IMR-90 (cell line): Measurements from ENCODE around the gene CERS1. TPM values are rescaled to one million over a fixed set of nuclear protein-coding genes. Genes with fewer than 3 reads are reported as not detected.

Source experiments
- ATAC-seq: fragments of 200-7000 bp; cut with Tn5 transposase; 2 replicates; pipeline ENCODE4 v1.9.1; 2020; ENCODE audit warnings: low read depth, mild to moderate bottlenecking, moderate library complexity
- BruUV-seq: library from RNA; stranded (reverse); fragments of 400-500 nt; replicated peaks from 2 replicates; lab custom pipeline; 2021; lab: Mats Ljungman, UMichigan
- CTCF ChIA-PET: fragments of 300-600 bp; formaldehyde crosslinking; extraction: SDS; loops from one replicate; lab custom pipeline; 2021; ENCODE audit warnings: antibody characterized with exemption; lab: Yijun Ruan, JAX
- POLR2A ChIA-PET: fragments of 300-600 bp; sonication (Branson Sonifier 250); formaldehyde crosslinking; loops from one replicate; lab custom pipeline; 2022; ENCODE audit warnings: antibody characterized with exemption; ENCODE audit not compliant: unreplicated experiment; lab: Charles Lee
- DNase-seq: peaks from one replicate; pipeline ENCODE4 v3.0.0; 2013
- H2AFZ ChIP-seq: replicated peaks from 2 replicates; pipeline ENCODE3; 2013; ENCODE audit warnings: low read length, mild to moderate bottlenecking; ENCODE audit not compliant: poor library complexity
- H2AK5ac ChIP-seq: 2 replicates; pipeline ENCODE4 v1.6.1; 2013; ENCODE audit warnings: low read depth, low read length, inconsistent platforms
- H2AK9ac ChIP-seq: replicated peaks from 2 replicates; pipeline ENCODE3; 2013; ENCODE audit warnings: mild to moderate bottlenecking, low read depth, low read length, moderate library complexity; ENCODE audit not compliant: poor library complexity
- H2BK120ac ChIP-seq: 2 replicates; pipeline ENCODE4 v1.6.1; 2013; ENCODE audit warnings: low read depth, low read length, inconsistent platforms
- H2BK15ac ChIP-seq: 3 replicates; pipeline ENCODE4 v1.6.1; 2013; ENCODE audit warnings: low read depth, low read length, inconsistent platforms
- H2BK20ac ChIP-seq: 2 replicates; pipeline ENCODE4 v1.6.1; 2013; ENCODE audit warnings: low read depth, mild to moderate bottlenecking, inconsistent platforms, low read length, moderate library complexity
- H2BK5ac ChIP-seq: 2 replicates; pipeline ENCODE4 v1.6.1; 2013; ENCODE audit warnings: mild to moderate bottlenecking, low read depth, low read length, inconsistent platforms; ENCODE audit not compliant: poor library complexity, severe bottlenecking
- H3K14ac ChIP-seq: replicated peaks from 2 replicates; pipeline ENCODE4 v1.6.1; 2013; ENCODE audit warnings: low read depth, low read length, inconsistent platforms
- H3K18ac ChIP-seq: 2 replicates; pipeline ENCODE4 v1.6.1; 2013; ENCODE audit warnings: low read depth, low read length, control low read depth
- H3K23ac ChIP-seq: 2 replicates; pipeline ENCODE4 v1.6.1; 2013; ENCODE audit warnings: low read depth, low read length, inconsistent platforms
- H3K27ac ChIP-seq: 2 replicates; pipeline ENCODE4 v1.5.1; 2013; ENCODE audit warnings: mild to moderate bottlenecking, control low read depth, low read length; ENCODE audit not compliant: insufficient read depth
- H3K27me3 ChIP-seq: 2 replicates; pipeline ENCODE4 v1.6.1; 2013; ENCODE audit warnings: low read length; ENCODE audit not compliant: control insufficient read depth, insufficient read depth
- H3K36me3 ChIP-seq: 2 replicates; pipeline ENCODE4 v1.6.1; 2013; ENCODE audit warnings: low read length, mixed read lengths; ENCODE audit not compliant: control insufficient read depth, insufficient read depth
- H3K4ac ChIP-seq: 2 replicates; pipeline ENCODE4 v1.6.1; 2013; ENCODE audit warnings: low read depth, low read length, inconsistent platforms
- H3K4me1 ChIP-seq: 2 replicates; pipeline ENCODE4 v1.6.1; 2013; ENCODE audit warnings: low read length, mixed read lengths; ENCODE audit not compliant: control insufficient read depth, insufficient read depth
- H3K4me2 ChIP-seq: 2 replicates; pipeline ENCODE4 v1.6.1; 2013; ENCODE audit warnings: low read depth, mild to moderate bottlenecking, control low read depth, low read length, moderate library complexity
- H3K4me3 ChIP-seq: 2 replicates; pipeline ENCODE4 v1.5.1; 2013; ENCODE audit warnings: low read depth, mild to moderate bottlenecking, control low read depth, low read length, moderate library complexity; ENCODE audit not compliant: insufficient read depth
- H3K56ac ChIP-seq: 2 replicates; pipeline ENCODE4 v1.6.1; 2013; ENCODE audit warnings: low read length, inconsistent platforms; ENCODE audit not compliant: insufficient read depth; ENCODE audit errors: extremely low read depth
- H3K79me1 ChIP-seq, 2 experiments: 2 replicates each; pipeline ENCODE4 v1.6.1; 2013; ENCODE audit warnings: low read length in 2 of 2, inconsistent platforms in 1 of 2, low read depth in 1 of 2
- H3K9ac ChIP-seq: 2 replicates; pipeline ENCODE4 v1.6.1; 2013; ENCODE audit warnings: low read depth, low read length, control low read depth
- H3K9me1 ChIP-seq: 2 replicates; pipeline ENCODE4 v1.6.1; 2013; ENCODE audit warnings: low read length, inconsistent platforms; ENCODE audit not compliant: insufficient read depth
- H3K9me3 ChIP-seq: 2 replicates; pipeline ENCODE4 v1.6.1; 2013; ENCODE audit warnings: low read length; ENCODE audit not compliant: control insufficient read depth, insufficient read depth
- H4K20me1 ChIP-seq: 2 replicates; pipeline ENCODE4 v1.6.1; 2013; ENCODE audit warnings: low read length, inconsistent platforms; ENCODE audit not compliant: insufficient read depth
- H4K5ac ChIP-seq: 2 replicates; pipeline ENCODE4 v1.6.1; 2013; ENCODE audit warnings: mild to moderate bottlenecking, low read depth, low read length, control low read depth
- H4K8ac ChIP-seq, 2 experiments: 2 replicates each; pipeline ENCODE4 v1.6.1; 2013; ENCODE audit warnings: low read depth in 2 of 2, low read length in 2 of 2, control low read depth in 1 of 2, inconsistent platforms in 1 of 2
- H4K91ac ChIP-seq: 2 replicates; pipeline ENCODE4 v1.6.1; 2013; ENCODE audit warnings: low read depth, low read length, inconsistent platforms; ENCODE audit not compliant: insufficient read depth
- BHLHE40 ChIP-seq: fragments of 150-350 bp; IDR thresholded peaks from 2 replicates; pipeline ENCODE4 v1.6.1; 2016; ENCODE audit warnings: mild to moderate bottlenecking, low read depth, low read length
- CEBPB ChIP-seq: IDR thresholded peaks from 2 replicates; pipeline ENCODE4 v1.6.1; 2012; ENCODE audit warnings: low read depth, low read length, improper control_type of control experiment
- CHD1 ChIP-seq: IDR thresholded peaks from 2 replicates; pipeline ENCODE4 v1.6.1; 2012; ENCODE audit warnings: low read depth, low read length, improper control_type of control experiment
- FOS ChIP-seq: fragments of 150-350 bp; IDR thresholded peaks from 2 replicates; pipeline ENCODE4 v1.6.1; 2016; ENCODE audit warnings: low read depth, low read length
- MAFK ChIP-seq: IDR thresholded peaks from 2 replicates; pipeline ENCODE4 v1.6.1; 2012; ENCODE audit warnings: low read depth, low read length, improper control_type of control experiment
- MAZ ChIP-seq: IDR thresholded peaks from 2 replicates; pipeline ENCODE4 v1.6.1; 2012; ENCODE audit warnings: low read depth, mild to moderate bottlenecking, low read length, improper control_type of control experiment, moderate library complexity, borderline replicate concordance
- MXI1 ChIP-seq: IDR thresholded peaks from 2 replicates; pipeline ENCODE4 v1.6.1; 2012; ENCODE audit warnings: low read depth, mild to moderate bottlenecking, low read length, moderate library complexity, borderline replicate concordance
- NFE2L2 ChIP-seq: fragments of 150-350 bp; IDR thresholded peaks from 2 replicates; pipeline ENCODE4 v1.6.1; 2016; ENCODE audit warnings: low read depth, mild to moderate bottlenecking, low read length
- POLR2A ChIP-seq: IDR thresholded peaks from 2 replicates; pipeline ENCODE4 v1.6.1; 2012; ENCODE audit warnings: mild to moderate bottlenecking, low read depth, low read length
- RAD21 ChIP-seq: IDR thresholded peaks from 2 replicates; pipeline ENCODE4 v1.6.1; 2012; ENCODE audit warnings: low read length, improper control_type of control experiment
- RCOR1 ChIP-seq: IDR thresholded peaks from 2 replicates; pipeline ENCODE4 v1.6.1; 2012; ENCODE audit warnings: mild to moderate bottlenecking, low read length, improper control_type of control experiment; ENCODE audit not compliant: insufficient replicate concordance
- RFX5 ChIP-seq: IDR thresholded peaks from 2 replicates; pipeline ENCODE4 v1.8.0; 2012; ENCODE audit warnings: low read depth, mild to moderate bottlenecking, low read length, moderate library complexity
- SMC3 ChIP-seq: fragments of 150-350 bp; IDR thresholded peaks from 2 replicates; pipeline ENCODE4 v1.6.1; 2016; ENCODE audit warnings: low read depth, mild to moderate bottlenecking, antibody characterized with exemption, low read length, moderate library complexity
- WGBS, 2 experiments: methylation state at CpG; one replicate each; pipeline versions ENCODE4 v1.1.5 to v1.1.7; 2013; ENCODE audit warnings: missing lambda C conversion rate in 2 of 2; ENCODE audit not compliant: insufficient read length in 1 of 2; ENCODE audit errors: extremely low coverage in 2 of 2; 5-methylcytosine and 5-hydroxymethylcytosine counted together
- dilution Hi-C: fragments of 300-500 bp; cut with HindIII; formaldehyde crosslinking; loops from one replicate; pipeline ENCODE4 v1.14.3; 2018; ENCODE audit warnings: low sequenced_read_pairs; ENCODE audit not compliant: unreplicated experiment
- in situ Hi-C: fragments of 300-500 bp; cut with MboI; formaldehyde crosslinking; loops from 3 replicates; pipeline ENCODE4 v1.14.3; 2019; ENCODE audit warnings: low sequenced_read_pairs, inconsistent platforms, mixed read lengths
- intact Hi-C: fragments of 100-400 bp; cut with micrococcal nuclease; formaldehyde crosslinking; loops from 2 replicates; pipeline ENCODE4 v1.10.0; 2022
- polyA plus RNA-seq, 3 experiments: library from polyadenylated mRNA; depleted of rRNA; stranded (reverse); fragments of >200 nt; gene quantifications; 2 replicates each; pipeline ENCODE4 v1.2.3, GENCODE V29; 2012; ENCODE audit warnings: low replicate concordance in 1 of 3
- total RNA-seq: library from RNA; depleted of rRNA; stranded (reverse); fragments of >200 nt; gene quantifications from 2 replicates; pipeline ENCODE4 v1.2.3, GENCODE V29; 2012
- TF ChIP-seq, protein P1 (sequence below): fragments of 150-350 bp; IDR thresholded peaks from 2 replicates; pipeline ENCODE4 v1.6.1; 2016; ENCODE audit warnings: low read depth, mild to moderate bottlenecking, low read length, moderate library complexity, borderline replicate concordance
- TF ChIP-seq, protein P2 (sequence below): fragments of 150-350 bp; IDR thresholded peaks from 2 replicates; pipeline ENCODE4 v1.6.1; 2017; ENCODE audit warnings: mild to moderate bottlenecking, antibody characterized with exemption, low read length, low read depth
- TF ChIP-seq, protein P3 (sequence below): conservative IDR thresholded peaks from 2 replicates; pipeline ENCODE4 v1.5.1; 2012; ENCODE audit warnings: mild to moderate bottlenecking, low read depth, low read length, improper control_type of control experiment

The CERS1 gene
- total and polyA plus RNA-seq, 2 of the 4 experiments (the other 2 are of a cell fraction): 0.90 to 4.3 TPM

DNA sequence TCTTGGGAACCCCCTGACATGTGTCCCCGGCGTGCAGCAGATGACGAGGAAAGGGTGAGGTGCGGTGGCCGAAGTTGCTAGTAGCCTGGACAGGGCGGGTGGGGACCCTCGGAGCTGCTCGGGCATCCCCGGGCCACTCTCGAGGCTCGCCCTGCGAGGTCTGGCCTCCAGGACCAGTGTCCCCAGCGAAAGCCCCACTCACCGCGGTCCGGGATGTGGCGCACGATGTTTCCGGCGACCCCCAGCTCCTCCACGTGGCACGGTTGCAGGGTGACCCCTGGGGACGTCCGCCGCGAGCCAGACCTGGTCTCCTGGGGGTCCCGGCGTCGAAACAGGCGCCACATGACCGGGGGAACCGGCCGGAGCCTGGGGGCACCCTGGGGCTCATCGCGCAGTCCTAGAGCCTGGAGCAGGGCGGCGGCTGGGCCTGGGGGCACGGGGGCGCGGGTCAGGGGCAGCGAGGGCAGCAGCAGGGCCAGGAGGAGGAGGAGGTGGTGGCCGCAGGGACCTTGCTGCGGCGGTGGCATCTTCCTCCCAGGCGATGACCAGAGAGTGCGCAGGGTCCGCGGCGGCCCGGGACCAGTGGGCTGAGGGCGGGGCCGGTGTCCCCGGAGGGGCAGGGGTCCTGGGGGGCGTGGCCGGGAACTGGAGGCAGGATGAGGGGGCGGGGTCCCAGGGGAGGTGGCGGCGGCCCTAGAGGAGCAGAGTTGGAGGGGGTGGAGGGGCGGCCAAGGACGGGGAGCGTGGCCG lies 26.0 kb downstream of the CERS1 start:
- H4K91ac ChIP-seq: no peak overlapping the region
- no peaks in the 10 kb centered on the region for H3K4me1 ChIP-seq
- H2BK20ac ChIP-seq: no peak overlapping the region
- H4K20me1 ChIP-seq: peaks cover 8% of the 10 kb centered on the region
- intact Hi-C loops: no loop called here
- TF ChIP-seq BHLHE40 (no peak), SMC3 (no peak), CEBPB (no peak), FOS (no peak), MAFK (no peak), RCOR1 (no peak), MXI1 (no peak), NFE2L2 (no peak), RAD21 (no peak), RFX5 (no peak), MAZ (no peak), POLR2A (no peak), CHD1 (no peak)
- TF ChIP-seq, protein P1, sequence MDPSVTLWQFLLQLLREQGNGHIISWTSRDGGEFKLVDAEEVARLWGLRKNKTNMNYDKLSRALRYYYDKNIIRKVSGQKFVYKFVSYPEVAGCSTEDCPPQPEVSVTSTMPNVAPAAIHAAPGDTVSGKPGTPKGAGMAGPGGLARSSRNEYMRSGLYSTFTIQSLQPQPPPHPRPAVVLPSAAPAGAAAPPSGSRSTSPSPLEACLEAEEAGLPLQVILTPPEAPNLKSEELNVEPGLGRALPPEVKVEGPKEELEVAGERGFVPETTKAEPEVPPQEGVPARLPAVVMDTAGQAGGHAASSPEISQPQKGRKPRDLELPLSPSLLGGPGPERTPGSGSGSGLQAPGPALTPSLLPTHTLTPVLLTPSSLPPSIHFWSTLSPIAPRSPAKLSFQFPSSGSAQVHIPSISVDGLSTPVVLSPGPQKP: no peak
- TF ChIP-seq, protein P2, sequence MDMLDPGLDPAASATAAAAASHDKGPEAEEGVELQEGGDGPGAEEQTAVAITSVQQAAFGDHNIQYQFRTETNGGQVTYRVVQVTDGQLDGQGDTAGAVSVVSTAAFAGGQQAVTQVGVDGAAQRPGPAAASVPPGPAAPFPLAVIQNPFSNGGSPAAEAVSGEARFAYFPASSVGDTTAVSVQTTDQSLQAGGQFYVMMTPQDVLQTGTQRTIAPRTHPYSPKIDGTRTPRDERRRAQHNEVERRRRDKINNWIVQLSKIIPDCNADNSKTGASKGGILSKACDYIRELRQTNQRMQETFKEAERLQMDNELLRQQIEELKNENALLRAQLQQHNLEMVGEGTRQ: no peak
- TF ChIP-seq, protein P3, sequence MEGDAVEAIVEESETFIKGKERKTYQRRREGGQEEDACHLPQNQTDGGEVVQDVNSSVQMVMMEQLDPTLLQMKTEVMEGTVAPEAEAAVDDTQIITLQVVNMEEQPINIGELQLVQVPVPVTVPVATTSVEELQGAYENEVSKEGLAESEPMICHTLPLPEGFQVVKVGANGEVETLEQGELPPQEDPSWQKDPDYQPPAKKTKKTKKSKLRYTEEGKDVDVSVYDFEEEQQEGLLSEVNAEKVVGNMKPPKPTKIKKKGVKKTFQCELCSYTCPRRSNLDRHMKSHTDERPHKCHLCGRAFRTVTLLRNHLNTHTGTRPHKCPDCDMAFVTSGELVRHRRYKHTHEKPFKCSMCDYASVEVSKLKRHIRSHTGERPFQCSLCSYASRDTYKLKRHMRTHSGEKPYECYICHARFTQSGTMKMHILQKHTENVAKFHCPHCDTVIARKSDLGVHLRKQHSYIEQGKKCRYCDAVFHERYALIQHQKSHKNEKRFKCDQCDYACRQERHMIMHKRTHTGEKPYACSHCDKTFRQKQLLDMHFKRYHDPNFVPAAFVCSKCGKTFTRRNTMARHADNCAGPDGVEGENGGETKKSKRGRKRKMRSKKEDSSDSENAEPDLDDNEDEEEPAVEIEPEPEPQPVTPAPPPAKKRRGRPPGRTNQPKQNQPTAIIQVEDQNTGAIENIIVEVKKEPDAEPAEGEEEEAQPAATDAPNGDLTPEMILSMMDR: no peak
- dilution Hi-C loops: no loop called here
- no TSS peak for BruUV-seq
- POLR2A ChIA-PET: no interaction called here
- peaks cover 31% of the 10 kb centered on the region for H3K36me3 ChIP-seq
- no peak overlapping the region for H3K27ac ChIP-seq
- no peak overlapping the region for H3K9ac ChIP-seq
- H3K4ac ChIP-seq: no peak overlapping the region
- no peak overlapping the region for H4K5ac ChIP-seq
- H4K8ac ChIP-seq: no peak overlapping the region
- ATAC-seq (no peak), DNase-seq (no peak)
- no peak overlapping the region for H3K23ac ChIP-seq
- H3K4me3 ChIP-seq: no peak overlapping the region
- H3K18ac ChIP-seq: no peak overlapping the region
- no peak overlapping the region for H3K56ac ChIP-seq
- no peak overlapping the region for H2AK5ac ChIP-seq
- H2AK9ac ChIP-seq: no peak overlapping the region
- H2BK5ac ChIP-seq: no peak overlapping the region
- H2BK120ac ChIP-seq: no peak overlapping the region
- H3K79me1 ChIP-seq: peaks cover 2 to 6% of the 10 kb centered on the region in 2 experiments; a peak in 1 of 4 replicates
- no peak overlapping the region for H3K14ac ChIP-seq
- in situ Hi-C loops: no loop called here
- H3K9me3 ChIP-seq: no peaks in the 10 kb centered on the region
- H2AFZ ChIP-seq: no peak overlapping the region
- no peak overlapping the region for H2BK15ac ChIP-seq
- no peak overlapping the region for H3K4me2 ChIP-seq
- no peaks in the 10 kb centered on the region for H3K9me1 ChIP-seq
- 50% methylated on average over 26 of the region's 62 CpGs; no CpG with 5 or more reads in 1 of the 2 experiments for WGBS, 2 experiments
- H3K27me3 ChIP-seq: no peaks in the 10 kb centered on the region
- CTCF ChIA-PET: no interaction called here
